HEK293 (cell line): ENCODE measurements around the gene GNPDA1.

Source experiments
- CTCF ChIA-PET: fragments of 350-600 bp; formaldehyde crosslinking; extraction: SDS; loops from one replicate; lab custom pipeline; 2021; ENCODE audit warnings: antibody characterized with exemption; lab: Yijun Ruan, JAX
- POLR2A ChIA-PET: fragments of 300-600 bp; formaldehyde crosslinking; extraction: SDS; loops from one replicate; lab custom pipeline; 2020; ENCODE audit warnings: antibody characterized with exemption, inconsistent platforms; lab: Yijun Ruan, JAX
- H3K27ac ChIP-seq: fragments of 200-500 bp; sonication (Bioruptor generic); 2 replicates; pipeline ENCODE4 v1.5.1; 2014; ENCODE audit warnings: low read depth, low read length, control low read depth, inconsistent platforms; ENCODE audit errors: extremely low read depth
- H3K36me3 ChIP-seq, 2 experiments: fragments of 200-500 bp in 1 of 2; sonication (Bioruptor generic) in 1 of 2; 1 replicate in 1 of 2; 2 replicates in 1 of 2; pipeline ENCODE4 v1.5.1; 2014 to 2017; ENCODE audit warnings: inconsistent platforms in 2 of 2, low read length in 2 of 2; ENCODE audit not compliant: control insufficient read depth in 2 of 2, insufficient read depth in 1 of 2
- H3K4me1 ChIP-seq: fragments of 200-500 bp; sonication (Bioruptor generic); 2 replicates; pipeline ENCODE4 v1.5.1; 2014; ENCODE audit warnings: mild to moderate bottlenecking, low read length, inconsistent platforms; ENCODE audit not compliant: control insufficient read depth, insufficient read depth
- H3K4me3 ChIP-seq: 2 replicates; pipeline ENCODE4 v1.5.1; 2011; ENCODE audit warnings: low read depth, mild to moderate bottlenecking, control low read depth, low read length, moderate library complexity
- H3K9me3 ChIP-seq: fragments of 200-500 bp; sonication (Bioruptor generic); 2 replicates; pipeline ENCODE4 v1.5.1; 2014; ENCODE audit warnings: low read depth, low read length, inconsistent platforms; ENCODE audit not compliant: control insufficient read depth, insufficient read depth
- EGR2 ChIP-seq: fragments of 450-650 bp; formaldehyde crosslinking; IDR thresholded peaks from 2 replicates; pipeline ENCODE4 v1.5.1; 2016; ENCODE audit warnings: low read depth, missing biosample characterization, missing genetic modification characterization
- GLI4 ChIP-seq: fragments of 450-650 bp; formaldehyde crosslinking; IDR thresholded peaks from 2 replicates; pipeline ENCODE4 v1.5.1; 2016; ENCODE audit warnings: missing biosample characterization, missing genetic modification characterization
- HOXD13 ChIP-seq: sonication (generic); formaldehyde crosslinking; IDR thresholded peaks from 2 replicates; pipeline ENCODE4 v1.8.0; 2022; ENCODE audit warnings: missing genetic modification reagents, borderline replicate concordance
- KLF1 ChIP-seq: fragments of 450-650 bp; formaldehyde crosslinking; IDR thresholded peaks from 2 replicates; pipeline ENCODE4 v1.5.1; 2016; ENCODE audit warnings: missing biosample characterization, missing genetic modification characterization
- KLF8 ChIP-seq: fragments of 450-650 bp; formaldehyde crosslinking; IDR thresholded peaks from 2 replicates; pipeline ENCODE4 v1.5.1; 2016; ENCODE audit warnings: missing biosample characterization, missing genetic modification characterization
- KLF9 ChIP-seq: fragments of 450-650 bp; formaldehyde crosslinking; IDR thresholded peaks from 2 replicates; pipeline ENCODE4 v1.5.1; 2016; ENCODE audit warnings: missing biosample characterization, missing genetic modification characterization, low read depth
- OSR2 ChIP-seq: fragments of 450-650 bp; formaldehyde crosslinking; IDR thresholded peaks from 2 replicates; pipeline ENCODE4 v1.5.1; 2016; ENCODE audit warnings: missing biosample characterization, missing genetic modification characterization
- SALL2 ChIP-seq: fragments of 450-650 bp; formaldehyde crosslinking; IDR thresholded peaks from 2 replicates; pipeline ENCODE4 v1.5.0; 2017; ENCODE audit warnings: missing biosample characterization, mild to moderate bottlenecking, missing genetic modification characterization, borderline replicate concordance
- SP3 ChIP-seq: fragments of 450-650 bp; formaldehyde crosslinking; IDR thresholded peaks from 2 replicates; pipeline ENCODE4 v1.5.1; 2016; ENCODE audit warnings: missing biosample characterization, missing genetic modification characterization
- ZBTB10 ChIP-seq: fragments of 450-650 bp; formaldehyde crosslinking; IDR thresholded peaks from 2 replicates; pipeline ENCODE4 v1.5.1; 2016; ENCODE audit warnings: missing biosample characterization, missing genetic modification characterization
- ZBTB17 ChIP-seq: fragments of 450-650 bp; formaldehyde crosslinking; IDR thresholded peaks from 2 replicates; pipeline ENCODE4 v1.5.1; 2016; ENCODE audit warnings: missing biosample characterization, missing genetic modification characterization
- ZBTB7A ChIP-seq: fragments of 450-650 bp; formaldehyde crosslinking; IDR thresholded peaks from 2 replicates; pipeline ENCODE4 v1.5.1; 2016; ENCODE audit warnings: low read depth, missing biosample characterization, missing genetic modification characterization
- ZEB2 ChIP-seq: fragments of 450-650 bp; formaldehyde crosslinking; IDR thresholded peaks from 2 replicates; pipeline ENCODE4 v1.5.1; 2016; ENCODE audit warnings: missing biosample characterization, missing genetic modification characterization
- ZFHX2 ChIP-seq: fragments of 450-650 bp; formaldehyde crosslinking; conservative IDR thresholded peaks from 2 replicates; pipeline ENCODE4 v1.5.1; 2016; ENCODE audit warnings: missing biosample characterization, missing genetic modification characterization
- ZFP69B ChIP-seq: fragments of 450-650 bp; formaldehyde crosslinking; IDR thresholded peaks from 2 replicates; pipeline ENCODE4 v1.5.1; 2016; ENCODE audit warnings: missing biosample characterization, missing genetic modification characterization
- ZIC2 ChIP-seq: fragments of 450-650 bp; formaldehyde crosslinking; IDR thresholded peaks from 2 replicates; pipeline ENCODE4 v1.5.1; 2016; ENCODE audit warnings: missing biosample characterization, missing genetic modification characterization
- ZNF133 ChIP-seq: fragments of 450-650 bp; formaldehyde crosslinking; IDR thresholded peaks from 2 replicates; pipeline ENCODE4 v1.5.1; 2016; ENCODE audit warnings: missing biosample characterization, missing genetic modification characterization
- ZNF146 ChIP-seq: fragments of 450-650 bp; formaldehyde crosslinking; IDR thresholded peaks from 2 replicates; pipeline ENCODE4 v1.5.1; 2016; ENCODE audit warnings: missing biosample characterization, missing genetic modification characterization
- ZNF175 ChIP-seq: fragments of 450-650 bp; formaldehyde crosslinking; IDR thresholded peaks from 2 replicates; pipeline ENCODE4 v1.5.1; 2016; ENCODE audit warnings: missing biosample characterization, missing genetic modification characterization
- ZNF2 ChIP-seq: fragments of 450-650 bp; formaldehyde crosslinking; IDR thresholded peaks from 2 replicates; pipeline ENCODE4 v1.5.1; 2016; ENCODE audit warnings: missing biosample characterization, missing genetic modification characterization
- ZNF221 ChIP-seq: fragments of 450-650 bp; formaldehyde crosslinking; IDR thresholded peaks from 2 replicates; pipeline ENCODE4 v1.5.1; 2017; ENCODE audit warnings: missing biosample characterization, missing genetic modification characterization, borderline replicate concordance
- ZNF248 ChIP-seq: fragments of 450-650 bp; formaldehyde crosslinking; IDR thresholded peaks from 2 replicates; pipeline ENCODE4 v1.5.1; 2017; ENCODE audit warnings: missing biosample characterization, missing genetic modification characterization
- ZNF394 ChIP-seq: fragments of 450-650 bp; formaldehyde crosslinking; IDR thresholded peaks from 2 replicates; pipeline ENCODE4 v1.5.1; 2016; ENCODE audit warnings: missing biosample characterization, missing genetic modification characterization, mild to moderate bottlenecking, moderate library complexity, borderline replicate concordance
- ZNF416 ChIP-seq: fragments of 450-650 bp; formaldehyde crosslinking; IDR thresholded peaks from 2 replicates; pipeline ENCODE4 v1.5.1; 2016; ENCODE audit warnings: missing biosample characterization, missing genetic modification characterization
- ZNF473 ChIP-seq: fragments of 450-650 bp; formaldehyde crosslinking; IDR thresholded peaks from 2 replicates; pipeline ENCODE4 v1.5.1; 2017; ENCODE audit warnings: missing biosample characterization, missing genetic modification characterization
- ZNF558 ChIP-seq: fragments of 450-650 bp; formaldehyde crosslinking; IDR thresholded peaks from 2 replicates; pipeline ENCODE4 v1.5.1; 2016; ENCODE audit warnings: missing biosample characterization, missing genetic modification characterization
- ZNF610 ChIP-seq: fragments of 450-650 bp; formaldehyde crosslinking; IDR thresholded peaks from 2 replicates; pipeline ENCODE4 v1.5.1; 2016; ENCODE audit warnings: missing biosample characterization, missing genetic modification characterization, borderline replicate concordance
- ZNF629 ChIP-seq: fragments of 450-650 bp; formaldehyde crosslinking; IDR thresholded peaks from 2 replicates; pipeline ENCODE4 v1.5.1; 2017; ENCODE audit warnings: missing biosample characterization, missing genetic modification characterization
- ZNF639 ChIP-seq: fragments of 450-650 bp; formaldehyde crosslinking; IDR thresholded peaks from 2 replicates; pipeline ENCODE4 v1.5.1; 2016; ENCODE audit warnings: missing biosample characterization, missing genetic modification characterization
- TF ChIP-seq, protein P1 (sequence below): fragments of 450-650 bp; IDR thresholded peaks from 2 replicates; pipeline ENCODE4 v1.5.1; 2018; ENCODE audit warnings: missing biosample characterization, missing genetic modification characterization
- TF ChIP-seq, protein P2 (sequence below): fragments of 450-650 bp; formaldehyde crosslinking; optimal IDR thresholded peaks from 2 replicates; pipeline ENCODE3; 2016; ENCODE audit warnings: missing biosample characterization, mild to moderate bottlenecking, missing genetic modification characterization

Gene GNPDA1

GRCh38 chr5:141968914-141969608 is 43.8 kb downstream of the GNPDA1 start, which contains the start of gene RNF14:
Gene RNF14 (plus strand): TSS chr5:141969105. CDS start chr5:141973589, 4,484 bp downstream.
- Histone ChIP-seq H3K9me3 (no peaks in the 10 kb centered on the region), H3K36me3 (peaks cover 24 to 32% of the 10 kb centered on the region in 2 experiments), H3K27ac (peak within 1 kb of the TSS; percentile 74), H3K4me3 (peak within 1 kb of the TSS; percentile 93), H3K4me1 (peaks cover 6% of the 10 kb centered on the region)
- ChIA-PET CTCF (interaction anchor here (0.6 to 5.3 kb wide), 32 partner anchors 9 to 405 kb away, joined by 3 to 42 read pairs (median 4); partner anchors contain the start of genes DELE1 and PCDH1), POLR2A (interaction anchor here (0.5 to 2.4 kb wide), 15 partner anchors 8 to 1857 kb away, joined by 3 to 19 read pairs (median 4); partner anchors contain the start of genes DELE1, HDAC3, PCDH1 and PCDH12)
- TF ChIP-seq ZNF629 (tag by site-specific recombination) (peak; percentile 60; the same call in 1 of the 2 replicates), GLI4 (tag by site-specific recombination) (peak; percentile 74; the same call in 1 of the 2 replicates), KLF1 (tag by site-specific recombination) (peak; percentile 96), ZBTB10 (peak; percentile 91), SP3 (tag by site-specific recombination) (peak; percentile 87), ZFHX2 (peak; percentile 69; the same call in 1 of the 2 replicates), ZNF221 (tag by site-specific recombination) (no peak), ZBTB17 (tag by site-specific recombination) (peak; percentile 94), ZNF394 (tag by site-specific recombination) (peak; percentile 36; the same call in 1 of the 2 replicates), ZNF639 (tag by site-specific recombination) (no peak), ZBTB7A (tag by site-specific recombination) (peak; percentile 66; the same call in 1 of the 2 replicates), ZEB2 (peak; percentile 91), ZNF2 (tag by site-specific recombination) (peak; percentile 87), KLF8 (peak; percentile 95), ZFP69B (tag by site-specific recombination) (peak; percentile 100), ZNF558 (tag by site-specific recombination) (no peak), ZNF175 (tag by site-specific recombination) (no peak), ZNF416 (tag by site-specific recombination) (no peak), ZNF248 (no peak), SALL2 (tag by site-specific recombination) (no peak), OSR2 (no peak), KLF9 (tag by site-specific recombination) (peak; percentile 74), EGR2 (tag by site-specific recombination) (peak; percentile 75), ZNF610 (tag by site-specific recombination) (0 out of 2 replicates have a peak, but pooled peaks have one; percentile 41), ZNF133 (0 out of 2 replicates have a peak, but pooled peaks have one; percentile 34), ZNF146 (no peak), HOXD13 (0 out of 2 replicates have a peak, but pooled peaks have one; percentile 54), ZIC2 (peak; percentile 47; the same call in 1 of the 2 replicates), ZNF473 (tag by site-specific recombination) (no peak)
- TF ChIP-seq, protein P1, sequence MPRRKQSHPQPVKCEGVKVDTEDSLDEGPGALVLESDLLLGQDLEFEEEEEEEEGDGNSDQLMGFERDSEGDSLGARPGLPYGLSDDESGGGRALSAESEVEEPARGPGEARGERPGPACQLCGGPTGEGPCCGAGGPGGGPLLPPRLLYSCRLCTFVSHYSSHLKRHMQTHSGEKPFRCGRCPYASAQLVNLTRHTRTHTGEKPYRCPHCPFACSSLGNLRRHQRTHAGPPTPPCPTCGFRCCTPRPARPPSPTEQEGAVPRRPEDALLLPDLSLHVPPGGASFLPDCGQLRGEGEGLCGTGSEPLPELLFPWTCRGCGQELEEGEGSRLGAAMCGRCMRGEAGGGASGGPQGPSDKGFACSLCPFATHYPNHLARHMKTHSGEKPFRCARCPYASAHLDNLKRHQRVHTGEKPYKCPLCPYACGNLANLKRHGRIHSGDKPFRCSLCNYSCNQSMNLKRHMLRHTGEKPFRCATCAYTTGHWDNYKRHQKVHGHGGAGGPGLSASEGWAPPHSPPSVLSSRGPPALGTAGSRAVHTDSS (tag by site-specific recombination) = no peak; the same call in 1 of the 2 replicates
- TF ChIP-seq, protein P2, sequence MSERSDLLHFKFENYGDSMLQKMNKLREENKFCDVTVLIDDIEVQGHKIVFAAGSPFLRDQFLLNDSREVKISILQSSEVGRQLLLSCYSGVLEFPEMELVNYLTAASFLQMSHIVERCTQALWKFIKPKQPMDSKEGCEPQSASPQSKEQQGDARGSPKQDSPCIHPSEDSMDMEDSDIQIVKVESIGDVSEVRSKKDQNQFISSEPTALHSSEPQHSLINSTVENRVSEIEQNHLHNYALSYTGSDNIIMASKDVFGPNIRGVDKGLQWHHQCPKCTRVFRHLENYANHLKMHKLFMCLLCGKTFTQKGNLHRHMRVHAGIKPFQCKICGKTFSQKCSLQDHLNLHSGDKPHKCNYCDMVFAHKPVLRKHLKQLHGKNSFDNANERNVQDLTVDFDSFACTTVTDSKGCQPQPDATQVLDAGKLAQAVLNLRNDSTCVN (tag by site-specific recombination) = peak; percentile 84
